A673 (cell line): ENCODE results near the gene NCAN. TPM values are rescaled to one million over a fixed set of nuclear protein-coding genes. Genes with fewer than 3 reads are reported as not detected.
"Not testable (repeated sequence)": the region's sequence is repeated elsewhere in the genome, so short reads cannot be mapped to it uniquely, and the experiment has no call there.

Experiments
- BruUV-seq: library from RNA; stranded (reverse); fragments of 400-500 nt; replicated peaks from 2 replicates; lab custom pipeline; 2021; lab: Mats Ljungman, UMichigan
- CTCF ChIA-PET: fragments of 300-600 bp; sonication (Branson Sonifier 250); formaldehyde crosslinking; loops from one replicate; lab custom pipeline; 2022; ENCODE audit warnings: antibody characterized with exemption; lab: Charles Lee
- POLR2A ChIA-PET: fragments of 300-600 bp; sonication (Branson Sonifier 250); formaldehyde crosslinking; loops from one replicate; lab custom pipeline; 2022; ENCODE audit warnings: antibody characterized with exemption; ENCODE audit not compliant: low non-redundant PET; lab: Charles Lee
- DNase-seq: peaks from one replicate; pipeline ENCODE4 v3.0.0-alpha.2; 2015; ENCODE audit warnings: low spot score
- H3K27ac ChIP-seq: fragments of 200-600 bp; sonication (generic); 2 replicates; pipeline ENCODE4 v1.5.1; 2016; ENCODE audit warnings: mixed run types, low read depth, mild to moderate bottlenecking, mixed read lengths, antibody characterized with exemption, low read length; ENCODE audit not compliant: poor library complexity, severe bottlenecking
- H3K27me3 ChIP-seq: fragments of 200-600 bp; sonication (generic); replicated peaks from 2 replicates; pipeline ENCODE4 v1.6.1; 2017; ENCODE audit warnings: mixed run types, low read depth, mild to moderate bottlenecking, mixed read lengths, antibody characterized with exemption, low read length; ENCODE audit not compliant: insufficient read depth, poor library complexity
- H3K36me3 ChIP-seq: fragments of 200-600 bp; sonication (generic); 2 replicates; pipeline ENCODE4 v1.6.1; 2016; ENCODE audit warnings: mixed run types, mild to moderate bottlenecking, mixed read lengths, antibody characterized with exemption, low read length; ENCODE audit not compliant: insufficient read depth, poor library complexity, severe bottlenecking
- H3K4me1 ChIP-seq: fragments of 200-600 bp; sonication (generic); 2 replicates; pipeline ENCODE4 v1.6.1; 2017; ENCODE audit warnings: mixed run types, mild to moderate bottlenecking, mixed read lengths, antibody characterized with exemption, low read length; ENCODE audit not compliant: insufficient read depth, poor library complexity, severe bottlenecking
- H3K4me3 ChIP-seq: fragments of 200-600 bp; sonication (generic); 2 replicates; pipeline ENCODE4 v1.5.1; 2016; ENCODE audit warnings: low read depth, mixed run types, mild to moderate bottlenecking, mixed read lengths, low read length; ENCODE audit not compliant: poor library complexity, severe bottlenecking
- H3K9me3 ChIP-seq: fragments of 200-600 bp; sonication (generic); 2 replicates; pipeline ENCODE4 v1.6.1; 2016; ENCODE audit warnings: mixed run types, low read depth, mild to moderate bottlenecking, mixed read lengths, antibody characterized with exemption, low read length; ENCODE audit not compliant: poor library complexity, severe bottlenecking
- CTCF ChIP-seq: fragments of 300-800, 200-600 bp; sonication (generic); conservative IDR thresholded peaks from 2 replicates; pipeline ENCODE4 v1.5.1; 2017; ENCODE audit warnings: low read depth, mild to moderate bottlenecking, antibody characterized with exemption, low read length, moderate library complexity, mixed read lengths
- EZH2 ChIP-seq: fragments of 200-600 bp; sonication (generic); IDR thresholded peaks from 2 replicates; pipeline ENCODE4 v1.6.1; 2017; ENCODE audit warnings: borderline replicate concordance, low read depth, mild to moderate bottlenecking, mixed read lengths, antibody characterized with exemption, low read length; ENCODE audit not compliant: poor library complexity, severe bottlenecking
- intact Hi-C: fragments of 100-400 bp; cut with micrococcal nuclease; formaldehyde crosslinking; loops from one replicate; pipeline ENCODE4 v1.10.0; 2022; ENCODE audit not compliant: unreplicated experiment
- total RNA-seq: library from RNA; stranded (reverse); gene quantifications from 2 replicates; pipeline ENCODE4 v1.2.3, GENCODE V29; 2021

Gene NCAN
- total RNA-seq, 1 experiment from 2014 or later, result not detected

GRCh38 chr19:19250196-19250801, 38.5 kb downstream of the NCAN start:
- no TSS peak for BruUV-seq
- H3K27ac ChIP-seq, result no peak overlapping the region
- H3K36me3 ChIP-seq, result no peaks in the 10 kb centered on the region
- ChIA-PET POLR2A (interaction anchor here (0.5 kb wide), 1 partner anchor 32 kb away, joined by 9 read pairs; no protein-coding TSS in a partner anchor), CTCF (no interaction called here)
- H3K4me3 ChIP-seq, result no peak overlapping the region
- H3K4me1 ChIP-seq, result no peaks in the 10 kb centered on the region
- intact Hi-C loops, result no loop called here
- peaks cover 33% of the 10 kb centered on the region for H3K27me3 ChIP-seq
- no peaks in the 10 kb centered on the region for H3K9me3 ChIP-seq
- no peak for TF ChIP-seq EZH2
- no peak for TF ChIP-seq CTCF
- DNase-seq, result no peak

DNA sequence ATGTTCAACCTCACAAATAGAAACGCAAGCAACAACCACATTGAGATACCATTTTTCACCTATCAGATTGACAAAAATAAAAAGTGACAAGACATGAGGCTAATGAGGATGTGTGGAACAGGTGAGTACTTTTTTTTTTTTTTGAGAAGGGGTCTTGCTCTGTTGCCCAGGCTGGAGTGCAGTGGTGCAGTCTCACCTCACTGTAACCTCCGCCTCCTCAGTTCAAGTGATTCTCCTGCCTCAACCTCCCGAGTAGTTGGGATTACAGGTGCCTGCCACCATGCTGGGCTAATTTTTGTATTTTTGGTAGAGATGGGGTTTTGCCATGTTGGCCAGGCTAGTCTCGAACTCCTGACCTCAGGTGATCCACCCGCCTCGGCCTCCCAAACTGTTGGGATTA, 41.7 kb downstream of the NCAN start:
- H3K36me3 ChIP-seq, CTCF ChIA-PET, BruUV-seq, H3K9me3 ChIP-seq, H3K4me1 ChIP-seq, DNase-seq, H3K4me3 ChIP-seq, intact Hi-C loops, H3K27ac ChIP-seq, POLR2A ChIA-PET: not testable (repeated sequence)
- H3K27me3 ChIP-seq, result peaks cover 45% of the 10 kb centered on the region

GRCh38 chr19:19256072-19256969, 44.6 kb downstream of the NCAN start:
- CTCF ChIA-PET, result no interaction called here

More at GRCh38 chr19:19256072-19256969, 44.6 kb downstream of the NCAN start:
- H3K27me3 ChIP-seq, result peaks cover 44% of the 10 kb centered on the region
- H3K36me3 ChIP-seq, result no peaks in the 10 kb centered on the region
- no peak overlapping the region for H3K4me3 ChIP-seq
- TF ChIP-seq CTCF, result no peak
- no peak for TF ChIP-seq EZH2
- intact Hi-C loops, result no loop called here
- H3K9me3 ChIP-seq, result no peaks in the 10 kb centered on the region
- BruUV-seq, result no TSS peak
- no peak for DNase-seq
- no peak overlapping the region for H3K27ac ChIP-seq
- H3K4me1 ChIP-seq, result peaks cover 2% of the 10 kb centered on the region
- POLR2A ChIA-PET, result no interaction called here
